Right kidney (tissue), 9 donors: ENCODE results near the gene CCR4.
"Not testable (repeated sequence)": the region's sequence is repeated elsewhere in the genome, so short reads cannot be mapped to it uniquely, and the experiment has no call there.

Source experiments
- DNase-seq: peaks from one replicate; pipeline ENCODE4 v3.0.0-alpha.2; 2016
- long read RNA-seq, 8 donors: transcript quantifications; one replicate each; lab custom pipeline, GENCODE V29; 2026

The CCR4 gene
- long read RNA-seq, donor 1 = 0 reads
- long read RNA-seq, donor 2 = 0 reads
- long read RNA-seq, donor 3 = 0 reads
- long read RNA-seq, donor 4 = 0 reads
- long read RNA-seq, donor 5 = 0 reads
- long read RNA-seq, donor 6 = 0 reads
- long read RNA-seq, donor 7 = 0 reads
- long read RNA-seq, donor 8 = 0 reads

DNA sequence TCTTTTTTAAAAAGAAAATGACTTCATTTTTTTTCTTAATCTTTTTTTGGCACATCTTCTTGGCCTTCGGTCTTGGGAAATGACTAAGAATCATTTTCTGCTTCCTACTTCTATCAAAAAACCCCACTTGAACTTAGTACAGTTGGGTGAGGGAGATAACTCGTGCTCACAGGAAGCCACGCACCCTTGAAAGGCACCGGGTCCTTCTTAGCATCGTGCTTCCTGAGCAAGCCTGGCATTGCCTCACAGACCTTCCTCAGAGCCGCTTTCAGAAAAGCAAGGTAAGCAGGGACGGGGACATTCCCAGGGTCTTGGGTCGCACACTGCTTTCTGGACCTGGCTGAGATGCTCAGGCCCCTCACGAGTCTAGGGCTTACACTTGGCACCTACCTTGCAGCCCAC is at the start of gene CCR4:
Gene CCR4, plus strand, starts transcription at position 235 of the 402 bp plus-strand sequence. CDS start 1,779 bp downstream, outside the sequence.
- DNase-seq = no peak

- DNase-seq = peak; percentile 45
Measured at GRCh38 chr3:32902887-32903371, 48.5 kb upstream of the CCR4 start.

DNA sequence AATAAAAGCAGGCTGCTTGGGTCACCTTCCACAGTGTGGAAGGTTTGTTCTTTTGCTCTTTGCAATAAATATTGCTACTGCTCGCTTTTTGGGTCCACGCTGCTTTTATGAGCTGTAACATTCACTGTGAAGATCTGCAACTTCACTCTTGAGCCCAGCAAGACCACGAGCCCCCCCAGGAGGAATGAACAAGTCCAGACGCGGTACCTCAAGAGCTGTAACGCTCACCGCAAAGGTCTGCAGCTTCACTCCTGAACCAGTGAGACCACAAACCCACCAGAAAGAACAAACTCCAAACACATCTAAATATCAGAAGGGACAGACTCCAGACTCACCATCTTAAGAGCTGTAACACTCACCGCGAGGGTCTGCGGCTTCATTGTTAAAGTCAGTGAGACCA is 47.5 kb upstream of the CCR4 start:
- DNase-seq = no peak

GRCh38 chr3:32909999-32910398 is 41.4 kb upstream of the CCR4 start:
- no peak for DNase-seq

DNA sequence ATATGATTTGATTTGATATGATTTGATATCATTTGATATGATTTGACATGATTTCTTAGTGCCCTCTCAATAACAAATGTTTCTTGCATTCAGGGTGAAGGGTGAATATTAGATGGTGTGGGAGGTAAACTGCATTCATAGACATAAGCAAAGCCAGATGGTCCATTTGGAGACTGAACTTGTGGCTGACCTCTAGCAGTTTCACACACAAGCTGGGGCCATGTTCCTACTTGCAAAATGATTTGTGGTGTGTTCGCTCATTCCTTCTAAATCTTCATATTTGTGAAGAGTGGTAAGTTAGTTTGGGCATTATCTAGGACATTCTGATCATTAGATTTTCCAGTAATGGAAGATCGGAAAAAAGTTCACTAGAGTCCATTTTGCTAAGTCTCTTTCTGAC is 40.5 kb upstream of the CCR4 start:
- DNase-seq = no peak

GRCh38 chr3:32912046-32912445 is 39.4 kb upstream of the CCR4 start:
- no peak for DNase-seq

DNA sequence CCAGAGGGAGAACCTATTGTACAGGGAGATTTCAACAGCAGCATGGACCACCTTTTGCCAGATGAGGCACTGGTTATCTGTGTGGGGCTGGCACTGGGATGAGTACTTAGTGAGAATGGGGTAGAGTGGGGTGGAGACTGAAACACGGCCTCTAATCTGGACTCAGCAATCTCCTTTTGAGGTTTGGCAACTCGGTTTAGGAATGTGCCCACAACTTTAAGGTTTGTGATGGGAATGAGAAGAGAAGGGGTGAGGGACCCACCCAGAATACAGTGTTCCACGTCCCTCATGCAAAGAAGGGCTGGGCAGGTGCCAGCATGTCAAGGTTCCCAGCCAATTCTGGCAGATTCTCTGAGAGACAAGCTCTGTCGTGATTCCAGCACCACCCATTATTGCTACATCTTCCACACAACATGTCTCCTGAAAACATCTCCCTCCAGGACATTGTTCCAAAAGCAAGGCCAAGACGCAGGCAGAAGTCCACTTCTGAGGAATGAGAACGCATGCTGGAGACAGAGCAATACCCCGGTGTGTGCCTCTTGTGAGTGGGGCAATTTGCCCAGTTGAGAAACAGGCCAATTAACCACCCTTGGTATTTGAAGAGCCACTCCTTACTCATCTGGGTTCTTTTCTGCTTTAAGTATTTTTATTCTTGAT is 37.5 kb upstream of the CCR4 start:
- DNase-seq = no peak

- no peak for DNase-seq
Measured at GRCh38 chr3:32919920-32920319, 31.5 kb upstream of the CCR4 start.

DNA sequence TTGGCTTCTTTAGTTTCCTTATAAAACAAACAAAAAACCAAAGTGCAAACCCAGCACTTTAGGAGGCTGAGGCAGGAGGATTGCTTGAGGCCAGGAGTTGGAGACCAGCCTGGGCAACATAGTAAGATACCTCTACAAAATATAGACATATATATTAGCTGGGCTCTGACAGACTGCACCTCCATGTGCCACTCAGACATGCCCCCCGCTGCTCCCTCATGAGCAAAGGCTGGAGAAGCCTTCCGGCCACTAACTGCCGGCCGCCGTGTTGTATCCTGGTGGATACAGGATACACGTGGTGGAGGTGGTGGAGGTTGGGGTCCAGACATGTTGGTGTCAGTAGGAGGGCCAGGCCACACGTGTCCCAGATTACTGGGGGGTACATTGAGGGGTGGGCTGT is 29.4 kb upstream of the CCR4 start:
- DNase-seq = no peak

GRCh38 chr3:32930161-32930560 is 21.3 kb upstream of the CCR4 start:
- no peak for DNase-seq

DNA sequence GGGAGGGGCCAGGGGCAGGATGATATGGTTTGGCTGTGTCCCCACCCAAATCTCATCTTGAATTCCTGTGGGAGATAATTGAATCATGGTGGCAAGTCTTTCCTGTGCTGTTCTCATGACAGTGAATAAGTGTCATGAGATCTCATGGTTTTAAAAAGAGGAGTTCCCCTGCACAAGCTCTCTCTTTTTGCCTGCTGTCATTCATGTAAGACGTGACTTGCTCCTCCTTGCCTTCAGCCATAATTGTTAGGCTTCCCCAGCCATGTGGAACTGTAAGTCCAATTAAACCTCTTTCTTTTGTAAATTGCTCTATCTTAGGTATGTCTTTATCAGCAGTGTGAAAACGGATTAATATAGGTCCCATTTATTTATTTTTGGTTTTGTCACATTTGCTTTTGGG is 20.2 kb upstream of the CCR4 start:
- not testable (repeated sequence) for DNase-seq

GRCh38 chr3:32934150-32934742 is 17.2 kb upstream of the CCR4 start:
- DNase-seq = no peak

- no peak for DNase-seq
Measured at GRCh38 chr3:32937331-32937730, 14.1 kb upstream of the CCR4 start.

DNA sequence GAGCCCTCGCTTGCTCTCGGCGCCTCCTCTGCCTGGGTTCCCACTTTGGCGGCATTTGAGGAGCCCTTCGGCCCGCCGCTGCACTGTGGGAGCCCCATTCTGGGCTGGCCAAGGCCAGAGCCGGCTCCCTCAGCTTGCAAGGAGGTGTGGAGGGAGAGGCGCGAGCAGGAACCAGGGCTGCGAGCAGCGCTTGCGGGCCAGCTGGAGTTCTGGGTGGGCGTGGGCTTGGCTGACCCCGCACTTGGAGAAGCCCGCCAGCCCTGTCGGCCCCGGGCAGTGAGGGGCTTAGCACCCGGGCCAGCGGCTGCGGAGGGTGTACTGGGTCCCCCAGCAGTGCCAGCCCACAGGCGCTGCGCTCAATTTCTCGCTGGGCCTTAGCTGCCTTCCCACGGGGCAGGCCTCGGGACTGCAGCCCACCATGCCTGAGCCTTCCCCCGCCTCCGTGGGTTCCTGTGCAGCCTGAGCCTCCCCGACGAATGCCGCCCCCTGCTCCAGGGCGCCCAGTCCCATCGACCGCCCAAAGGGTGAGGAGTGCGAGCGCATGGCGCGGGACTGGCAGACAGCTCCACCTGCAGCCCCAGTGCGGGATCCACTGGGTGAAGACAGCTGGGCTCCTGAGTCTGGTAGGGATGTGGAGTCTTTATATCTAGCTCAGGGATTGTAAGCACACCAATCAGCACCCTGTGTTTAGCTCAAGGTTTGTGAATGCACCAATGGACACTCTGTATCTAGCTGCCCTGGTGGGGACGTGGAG is 11.7 kb upstream of the CCR4 start:
- not testable (repeated sequence) for DNase-seq

GRCh38 chr3:32940726-32941125 is 10.7 kb upstream of the CCR4 start:
- no peak for DNase-seq

- DNase-seq = no peak
Measured at GRCh38 chr3:32945136-32945535, 6.3 kb upstream of the CCR4 start.

DNA sequence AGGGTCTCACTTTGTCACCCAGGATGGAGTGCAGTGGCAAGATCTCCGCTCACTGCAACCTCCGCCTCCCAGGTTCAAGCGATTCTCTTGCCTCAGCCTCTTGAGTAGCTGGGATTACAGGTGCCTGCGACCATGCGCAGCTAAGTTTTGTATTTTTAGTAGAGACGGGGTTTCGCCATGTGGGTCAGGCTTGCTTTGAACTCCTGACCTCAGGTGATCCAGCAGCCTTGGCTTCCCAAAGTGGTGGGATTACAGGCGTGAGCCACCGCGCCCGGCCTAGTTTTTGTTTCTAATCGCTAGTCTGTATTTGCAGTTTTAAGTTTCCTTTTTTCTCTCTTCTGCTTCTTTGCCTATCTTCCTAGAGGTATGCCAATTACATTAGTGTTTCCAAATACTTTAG is 5.8 kb upstream of the CCR4 start:
- DNase-seq = not testable (repeated sequence)

DNA sequence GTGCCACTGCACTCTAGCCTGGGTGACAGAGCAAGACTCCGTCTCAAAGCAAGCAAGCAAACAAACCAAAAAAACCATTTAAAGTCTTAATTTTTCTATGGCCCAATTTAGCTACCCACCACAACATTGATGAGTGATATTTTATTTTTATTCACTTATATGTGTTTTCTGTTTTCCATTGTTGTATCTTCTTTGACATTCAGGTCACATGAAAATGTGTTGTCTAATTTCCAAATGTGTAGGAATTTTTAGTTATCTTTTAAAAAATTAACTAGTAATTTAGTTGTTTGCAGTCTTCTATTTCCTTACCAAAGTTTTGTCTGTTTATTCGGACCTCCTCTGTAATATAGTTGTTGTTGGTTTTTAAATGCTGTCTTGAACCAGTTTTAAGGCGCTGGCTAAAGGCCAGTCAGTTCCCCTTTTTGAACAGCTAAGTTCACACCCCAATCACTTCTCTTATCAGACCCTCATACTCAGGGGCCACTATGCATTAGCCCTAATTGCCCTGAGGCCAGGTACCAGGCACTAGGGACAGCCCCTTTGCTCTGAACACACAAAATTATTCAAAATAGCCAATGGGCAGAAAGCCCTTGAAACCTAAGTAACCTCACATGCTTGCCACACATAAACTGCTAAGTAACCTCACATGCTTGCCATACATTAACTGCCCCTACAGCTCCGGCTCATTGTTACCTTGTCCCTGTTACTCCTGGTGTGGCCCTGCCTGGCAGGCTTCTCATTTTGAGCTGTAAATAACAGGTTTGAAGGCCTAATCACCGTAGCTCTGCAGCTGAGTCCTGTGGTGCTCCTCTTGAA is 4.3 kb upstream of the CCR4 start:
- DNase-seq = no peak

DNA sequence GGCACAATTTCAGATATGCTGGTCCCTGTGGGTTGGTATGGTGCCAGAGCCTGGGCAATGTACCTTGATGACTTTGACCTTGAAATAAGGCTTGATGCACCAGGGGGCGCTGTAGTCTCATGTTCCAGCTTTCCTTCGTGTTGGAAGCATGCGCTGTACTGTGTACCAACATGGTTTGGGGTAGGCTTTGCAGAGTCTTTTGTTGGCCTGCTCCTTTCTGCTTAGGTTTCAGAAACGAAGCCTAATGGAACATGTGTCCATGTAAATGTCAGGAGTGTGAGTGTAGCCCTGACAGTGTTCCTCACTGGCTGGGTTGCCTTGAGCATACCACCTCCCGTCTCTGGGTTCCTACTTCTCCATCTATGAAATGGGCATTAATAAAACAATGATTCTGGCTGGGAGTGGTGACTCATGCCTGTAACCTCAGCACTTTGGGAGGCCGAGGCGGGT is 3.6 kb upstream of the CCR4 start:
- peak; percentile 37 for DNase-seq

DNA sequence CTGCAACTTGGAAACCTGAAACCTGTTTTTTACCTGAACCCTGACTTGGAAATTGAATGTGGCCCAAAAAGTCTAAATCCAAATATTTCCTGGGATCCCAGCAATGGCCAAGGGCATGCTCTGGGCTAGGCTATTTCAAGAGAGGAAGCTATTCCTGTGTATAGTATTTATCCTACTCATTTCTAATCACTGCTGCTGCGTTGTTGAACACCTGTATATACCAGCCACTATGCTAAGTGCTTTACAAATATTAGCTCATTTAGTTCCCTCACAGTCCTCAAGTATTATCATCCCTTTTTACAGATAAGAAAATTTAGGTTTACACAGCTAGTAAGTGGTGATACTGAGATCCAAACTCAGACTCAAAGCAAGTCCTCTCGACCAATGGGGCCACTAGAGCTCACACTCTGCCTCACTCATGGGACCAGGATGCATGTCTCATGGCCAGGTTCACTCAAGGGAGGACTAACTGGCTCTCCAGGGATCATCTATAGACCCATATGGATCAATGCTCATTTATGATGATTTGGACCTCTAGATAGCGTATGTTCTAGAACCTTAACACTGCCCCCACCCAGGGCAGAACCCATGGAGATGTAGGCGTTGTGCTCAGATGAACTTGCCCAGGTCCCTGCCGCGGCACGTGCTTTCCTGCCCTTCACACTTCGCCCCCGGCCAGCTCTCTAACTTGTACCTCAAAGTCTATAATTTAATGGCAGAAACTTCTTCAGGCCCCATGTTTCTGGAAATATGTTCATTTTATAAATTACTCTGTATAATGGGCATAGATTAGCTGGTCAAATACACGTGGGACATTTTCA is 2.6 kb upstream of the CCR4 start:
- DNase-seq = no peak

- no peak for DNase-seq
Measured at GRCh38 chr3:32950516-32950915, 928 bp upstream of the CCR4 start.
